ENCODE results near the gene SLC10A3. TPM values are rescaled to one million over a fixed set of nuclear protein-coding genes. Genes with fewer than 3 reads are reported as not detected.

Gene SLC10A3
- total RNA-seq, 4 donors from 2014 or later = 8.2 to 18.3 (median 15.9) TPM

- TF ChIP-seq CTCF (IDR thresholded peaks at IDR 0.05; ENCODE audit: low read depth) = no peak
These were observed 41.9 kb downstream of the SLC10A3 start for GRCh38 chrX:154448484-154448883.

- no peak for TF ChIP-seq CTCF (IDR thresholded peaks at IDR 0.05; ENCODE audit: low read depth)
These were observed 44.0 kb downstream of the SLC10A3 start for GRCh38 chrX:154446430-154446829.

- no peak for TF ChIP-seq CTCF (IDR thresholded peaks at IDR 0.05; ENCODE audit: low read depth)
These were observed 44.7 kb downstream of the SLC10A3 start for GRCh38 chrX:154445776-154446175.

GRCh38 chrX:154444755-154445246, 45.6 kb downstream of the SLC10A3 start:
- no peak for TF ChIP-seq CTCF (IDR thresholded peaks at IDR 0.05; ENCODE audit: low read depth)

- no peak for TF ChIP-seq CTCF (IDR thresholded peaks at IDR 0.05; ENCODE audit: low read depth)
These were observed 46.3 kb downstream of the SLC10A3 start, which contains the start of gene FAM50A for GRCh38 chrX:154443992-154444754. Gene FAM50A (plus strand): TSS chrX:154444141. CDS start chrX:154444236, 95 bp downstream.

GRCh38 chrX:154443479-154443910, 46.9 kb downstream of the SLC10A3 start:
- TF ChIP-seq CTCF (IDR thresholded peaks at IDR 0.05; ENCODE audit: low read depth) = no peak

- no peak for TF ChIP-seq CTCF (IDR thresholded peaks at IDR 0.05; ENCODE audit: low read depth)
These were observed 48.3 kb downstream of the SLC10A3 start for GRCh38 chrX:154441984-154442707.
